Brain microvascular endothelial cell (primary cell): ENCODE data around the gene HRC.
A peak's percentile ranks its signal among the peaks of the same experiment; 100 is the strongest.

Experiments
- DNase-seq: peaks from one replicate; pipeline ENCODE4 v3.0.0-alpha.2; 2020
- H3K27ac ChIP-seq: fragments of 250-450 bp; sonication (Bioruptor Pico); 2 replicates; pipeline ENCODE4 v1.5.1; 2020; ENCODE audit warnings: mild to moderate bottlenecking, moderate library complexity
- H3K27me3 ChIP-seq: fragments of 250-450 bp; sonication (Bioruptor Pico); replicated peaks from 2 replicates; pipeline ENCODE4 v1.5.1; 2020; ENCODE audit warnings: mild to moderate bottlenecking
- H3K36me3 ChIP-seq: fragments of 250-450 bp; sonication (Bioruptor Pico); replicated peaks from 2 replicates; pipeline ENCODE4 v1.5.1; 2020; ENCODE audit warnings: mild to moderate bottlenecking
- H3K4me3 ChIP-seq: 2 replicates; pipeline ENCODE4 v1.5.1; 2011; ENCODE audit warnings: low read depth, mild to moderate bottlenecking, control low read depth, low read length, moderate library complexity
- CTCF ChIP-seq: IDR thresholded peaks from 2 replicates; pipeline ENCODE4 v1.5.1; 2011; ENCODE audit warnings: low read depth, mild to moderate bottlenecking, moderate library complexity, low read length, control low read depth, inconsistent platforms; ENCODE audit errors: missing control alignments
- in situ Hi-C: cut with HindIII; loops from 2 replicates; pipeline ENCODE4 v1.10.0; 2017; ENCODE audit warnings: low sequenced_read_pairs, low pct_ligation_motif_present

Gene HRC

DNA sequence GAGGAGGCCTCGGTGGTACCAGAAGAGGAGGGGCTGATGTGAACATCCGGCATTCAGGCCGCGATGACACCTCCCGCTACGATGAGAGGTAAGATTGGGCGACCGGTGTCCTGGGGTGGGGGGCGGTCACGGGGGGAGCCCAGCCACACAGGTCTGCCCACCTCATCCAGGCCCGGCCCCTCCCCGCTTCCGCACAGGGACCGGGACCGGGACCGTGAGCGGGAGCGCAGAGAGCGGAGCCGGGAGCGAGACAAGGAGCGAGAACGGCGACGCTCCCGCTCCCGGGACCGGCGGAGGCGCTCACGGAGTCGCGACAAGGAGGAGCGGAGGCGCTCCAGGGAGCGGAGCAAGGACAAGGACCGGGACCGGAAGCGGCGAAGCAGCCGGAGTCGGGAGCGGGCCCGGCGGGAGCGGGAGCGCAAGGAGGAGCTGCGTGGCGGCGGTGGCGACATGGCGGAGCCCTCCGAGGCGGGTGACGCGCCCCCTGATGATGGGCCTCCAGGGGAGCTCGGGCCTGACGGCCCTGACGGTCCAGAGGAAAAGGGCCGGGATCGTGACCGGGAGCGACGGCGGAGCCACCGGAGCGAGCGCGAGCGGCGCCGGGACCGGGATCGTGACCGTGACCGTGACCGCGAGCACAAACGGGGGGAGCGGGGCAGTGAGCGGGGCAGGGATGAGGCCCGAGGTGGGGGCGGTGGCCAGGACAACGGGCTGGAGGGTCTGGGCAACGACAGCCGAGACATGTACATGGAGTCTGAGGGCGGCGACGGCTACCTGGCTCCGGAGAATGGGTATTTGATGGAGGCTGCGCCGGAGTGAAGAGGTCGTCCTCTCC is 47.4 kb downstream of the HRC start:
- Histone ChIP-seq H3K27me3 (no peaks in the 10 kb centered on the region), H3K4me3 (no peak overlapping the region), H3K27ac (no peak overlapping the region), H3K36me3 (peaks cover 61% of the 10 kb centered on the region)
- no peak for TF ChIP-seq CTCF
- no peak for DNase-seq
- in situ Hi-C loops = no loop called here

- H3K27me3 ChIP-seq = no peaks in the 10 kb centered on the region
- no peak overlapping the region for H3K4me3 ChIP-seq
- DNase-seq = peak; percentile 16
- TF ChIP-seq CTCF = peak; percentile 95
- no peak overlapping the region for H3K27ac ChIP-seq
- in situ Hi-C loops = no loop called here
- H3K36me3 ChIP-seq = peaks cover 69% of the 10 kb centered on the region
Measured at GRCh38 chr19:49106648-49107135, 48.5 kb downstream of the HRC start.

GRCh38 chr19:49104229-49104864 is 50.8 kb downstream of the HRC start:
- peaks cover 84% of the 10 kb centered on the region for H3K36me3 ChIP-seq
- H3K27me3 ChIP-seq = no peaks in the 10 kb centered on the region
- H3K4me3 ChIP-seq = no peak overlapping the region
- no peak overlapping the region for H3K27ac ChIP-seq
- in situ Hi-C loops = no loop called here
- TF ChIP-seq CTCF = no peak
- DNase-seq = no peak

DNA sequence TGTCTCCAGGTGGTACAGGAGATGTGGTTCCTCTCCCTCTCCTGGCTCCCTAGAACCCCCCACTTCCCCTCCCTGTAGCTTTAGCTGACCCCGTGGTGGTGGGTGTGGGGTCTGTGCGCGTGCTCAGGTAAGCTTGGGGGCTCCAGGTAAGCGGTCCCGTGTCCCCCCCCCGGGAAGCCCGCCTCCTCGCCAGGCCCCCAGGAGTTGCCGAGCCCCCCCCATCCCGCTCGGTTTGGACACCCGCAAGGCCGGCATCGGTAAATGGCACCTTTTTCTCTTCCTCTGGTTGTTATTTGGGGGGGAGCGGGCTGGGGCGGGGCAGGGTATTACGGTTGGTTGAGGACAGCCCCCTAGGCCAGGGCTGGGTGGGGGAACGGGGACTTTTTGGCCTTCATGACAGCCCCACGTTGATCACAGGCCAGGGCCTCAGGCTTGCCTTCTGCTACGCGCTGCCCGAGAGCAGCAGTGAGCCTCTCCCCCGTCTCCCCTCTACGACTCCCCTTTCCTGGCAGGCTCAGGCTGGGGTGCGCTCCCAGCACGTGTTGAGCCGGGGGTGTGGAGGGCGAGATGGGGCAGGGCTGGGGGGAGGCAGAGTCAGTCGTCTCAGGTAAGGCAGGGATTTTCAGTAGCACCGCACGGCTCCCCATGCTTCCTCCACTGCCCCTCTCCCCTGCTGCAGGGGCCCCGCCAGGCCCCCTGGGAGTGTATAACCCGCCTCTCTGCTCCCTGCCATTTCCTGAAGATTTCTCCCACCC is 51.7 kb downstream of the HRC start:
- no peak for DNase-seq
- Histone ChIP-seq H3K36me3 (peaks cover 85% of the 10 kb centered on the region), H3K4me3 (no peak overlapping the region), H3K27me3 (no peaks in the 10 kb centered on the region), H3K27ac (no peak overlapping the region)
- no peak for TF ChIP-seq CTCF
- in situ Hi-C loops = no loop called here

DNA sequence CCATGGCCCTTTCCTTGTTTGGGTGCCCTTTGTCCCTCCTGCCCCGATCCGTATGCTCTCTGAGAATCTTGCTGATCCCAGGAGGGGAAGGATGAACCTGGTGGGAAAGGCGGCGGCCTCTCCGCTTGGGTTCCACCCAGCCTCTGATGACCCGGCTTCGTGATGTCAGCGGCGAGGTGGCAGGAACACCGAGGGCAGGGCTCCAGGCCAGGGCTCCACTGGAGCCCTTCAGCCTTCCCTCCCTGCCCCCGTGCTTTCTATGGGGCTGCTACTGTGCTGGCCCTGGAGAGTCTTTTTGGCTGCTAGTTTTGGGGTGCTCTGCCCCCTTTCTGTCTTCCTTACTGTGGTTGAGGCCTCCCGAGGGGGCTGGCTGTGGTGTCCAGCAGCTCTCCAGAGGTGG is 52.9 kb downstream of the HRC start:
- in situ Hi-C loops = no loop called here
- peaks cover 79% of the 10 kb centered on the region for H3K36me3 ChIP-seq
- H3K27me3 ChIP-seq = no peaks in the 10 kb centered on the region
- no peak overlapping the region for H3K4me3 ChIP-seq
- TF ChIP-seq CTCF = no peak
- DNase-seq = no peak
- H3K27ac ChIP-seq = no peak overlapping the region
